GM21717 (cell line): ENCODE measurements around the gene DNAJB1.
"Not testable (repeated sequence)": the region's sequence is repeated elsewhere in the genome, so short reads cannot be mapped to it uniquely, and the experiment has no call there.

Experiments
- ATAC-seq: cut with Tn5 transposase; IDR thresholded peaks from one replicate; pipeline ENCODE4 v1.9.1; 2021; ENCODE audit warnings: mild to moderate bottlenecking, moderate library complexity; ENCODE audit not compliant: unreplicated experiment

The DNAJB1 gene

GRCh38 chr19:14520543-14520942 lies 2.3 kb upstream of the DNAJB1 start:
- no peak for ATAC-seq

- ATAC-seq: no peak
These were observed 1.7 kb upstream of the DNAJB1 start for GRCh38 chr19:14519860-14520407.

GRCh38 chr19:14519245-14519859 lies 1.2 kb upstream of the DNAJB1 start:
- no peak for ATAC-seq

- ATAC-seq: peak; percentile 2
These were observed 754 bp downstream of the DNAJB1 start for GRCh38 chr19:14517446-14517839.

GRCh38 chr19:14516746-14517438 lies 1.3 kb downstream of the DNAJB1 start:
- ATAC-seq: no peak

GRCh38 chr19:14516048-14516534 lies 2.1 kb downstream of the DNAJB1 start:
- no peak for ATAC-seq

- no peak for ATAC-seq
These were observed 2.6 kb downstream of the DNAJB1 start for GRCh38 chr19:14515501-14516047.

GRCh38 chr19:14514215-14514863 lies 3.9 kb downstream of the DNAJB1 start:
- ATAC-seq: no peak

GRCh38 chr19:14512406-14512961 lies 5.7 kb downstream of the DNAJB1 start:
- no peak for ATAC-seq

- ATAC-seq: no peak
These were observed 7.0 kb downstream of the DNAJB1 start for GRCh38 chr19:14511229-14511593.

GRCh38 chr19:14510311-14511228 lies 7.6 kb downstream of the DNAJB1 start:
- ATAC-seq: no peak

- no peak for ATAC-seq
These were observed 10.3 kb downstream of the DNAJB1 start for GRCh38 chr19:14507704-14508542.

GRCh38 chr19:14505488-14506239 lies 12.5 kb downstream of the DNAJB1 start:
- no peak for ATAC-seq

- not testable (repeated sequence) for ATAC-seq
These were observed 13.6 kb downstream of the DNAJB1 start for GRCh38 chr19:14504575-14504974.

- no peak for ATAC-seq
These were observed 14.9 kb downstream of the DNAJB1 start for GRCh38 chr19:14503285-14503684.

GRCh38 chr19:14502334-14503092 lies 15.7 kb downstream of the DNAJB1 start:
- no peak for ATAC-seq

GRCh38 chr19:14497228-14497921 lies 20.8 kb downstream of the DNAJB1 start:
- no peak for ATAC-seq
